H4 (cell line): ENCODE data around the gene LEFTY2. TPM values are rescaled to one million over a fixed set of nuclear protein-coding genes. Genes with fewer than 3 reads are reported as not detected.
"Not testable (repeated sequence)": the region's sequence is repeated elsewhere in the genome, so short reads cannot be mapped to it uniquely, and the experiment has no call there.

ENCODE experiments used
- DNase-seq: peaks from one replicate; pipeline ENCODE4 v3.0.0-alpha.2; 2015; ENCODE audit warnings: low spot score
- total RNA-seq: library from RNA; depleted of rRNA; stranded (reverse); fragments of >200 nt; shearing (Covaris generic); gene quantifications from 2 replicates; pipeline ENCODE4 v1.2.3, GENCODE V29; 2014; rRNA removed

Gene LEFTY2
- total RNA-seq, 1 experiment from 2014 or later = not detected

DNA sequence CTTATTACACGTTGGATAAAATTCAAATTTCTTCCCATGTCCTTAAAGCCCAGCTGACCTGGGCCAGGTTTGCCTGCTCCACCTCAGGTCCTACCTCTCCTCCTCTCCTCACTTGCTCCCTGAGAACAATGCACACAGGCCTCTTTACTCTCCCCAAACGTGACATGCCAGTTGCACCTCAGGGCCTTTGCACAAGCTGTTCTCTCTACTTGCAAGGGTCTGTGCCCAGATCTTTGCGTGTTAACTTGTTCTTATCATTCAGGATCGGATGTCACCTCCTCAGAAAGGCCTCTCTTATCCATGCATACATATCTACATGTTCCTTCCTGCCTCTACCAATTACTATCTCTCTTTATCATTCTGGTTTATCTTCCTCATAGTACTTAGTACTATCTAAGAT, 37.4 kb downstream of the LEFTY2 start:
- no peak for DNase-seq

DNA sequence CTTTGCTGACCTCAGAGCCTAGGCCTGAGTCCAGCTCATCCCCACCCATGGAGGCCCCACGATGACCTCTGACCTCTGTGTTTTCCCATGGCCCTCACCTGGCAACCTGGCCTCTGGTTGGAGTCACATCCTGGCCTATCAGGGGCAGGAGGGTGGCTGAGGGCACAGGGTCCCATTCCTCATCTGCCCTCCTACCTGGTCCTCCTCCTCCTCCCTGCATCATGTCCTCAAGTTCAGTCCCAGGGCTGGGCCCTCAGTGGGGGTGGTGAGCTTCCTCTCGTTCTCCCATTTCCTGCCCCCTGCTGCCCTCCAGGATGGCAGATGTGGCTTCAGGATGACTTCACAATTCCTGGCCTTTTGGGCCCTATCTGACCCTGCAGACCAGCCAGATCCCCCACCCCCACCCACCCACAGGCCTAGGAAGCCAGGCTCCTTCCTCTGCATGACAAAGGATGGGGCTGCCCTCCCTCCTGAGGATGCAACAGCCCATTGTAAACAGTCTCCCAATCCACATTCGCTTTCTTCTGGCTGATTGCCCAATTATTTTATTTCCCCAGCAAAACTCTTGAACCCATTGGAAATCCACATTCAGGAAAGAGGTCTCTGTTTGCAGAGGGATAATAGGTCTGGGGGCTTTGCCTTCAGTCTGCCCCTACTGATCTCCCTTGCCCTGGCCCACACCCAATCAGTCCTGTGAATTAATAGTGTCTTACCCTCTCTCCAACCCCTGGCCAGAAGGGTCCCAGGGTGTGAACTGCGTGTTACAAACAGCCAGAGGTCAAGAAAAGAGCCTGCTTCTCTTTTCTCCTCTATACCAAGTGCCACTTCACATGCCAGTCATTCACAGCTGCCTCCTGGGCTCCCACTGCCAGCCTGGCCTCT, 41.7 kb downstream of the LEFTY2 start:
- no peak for DNase-seq

DNA sequence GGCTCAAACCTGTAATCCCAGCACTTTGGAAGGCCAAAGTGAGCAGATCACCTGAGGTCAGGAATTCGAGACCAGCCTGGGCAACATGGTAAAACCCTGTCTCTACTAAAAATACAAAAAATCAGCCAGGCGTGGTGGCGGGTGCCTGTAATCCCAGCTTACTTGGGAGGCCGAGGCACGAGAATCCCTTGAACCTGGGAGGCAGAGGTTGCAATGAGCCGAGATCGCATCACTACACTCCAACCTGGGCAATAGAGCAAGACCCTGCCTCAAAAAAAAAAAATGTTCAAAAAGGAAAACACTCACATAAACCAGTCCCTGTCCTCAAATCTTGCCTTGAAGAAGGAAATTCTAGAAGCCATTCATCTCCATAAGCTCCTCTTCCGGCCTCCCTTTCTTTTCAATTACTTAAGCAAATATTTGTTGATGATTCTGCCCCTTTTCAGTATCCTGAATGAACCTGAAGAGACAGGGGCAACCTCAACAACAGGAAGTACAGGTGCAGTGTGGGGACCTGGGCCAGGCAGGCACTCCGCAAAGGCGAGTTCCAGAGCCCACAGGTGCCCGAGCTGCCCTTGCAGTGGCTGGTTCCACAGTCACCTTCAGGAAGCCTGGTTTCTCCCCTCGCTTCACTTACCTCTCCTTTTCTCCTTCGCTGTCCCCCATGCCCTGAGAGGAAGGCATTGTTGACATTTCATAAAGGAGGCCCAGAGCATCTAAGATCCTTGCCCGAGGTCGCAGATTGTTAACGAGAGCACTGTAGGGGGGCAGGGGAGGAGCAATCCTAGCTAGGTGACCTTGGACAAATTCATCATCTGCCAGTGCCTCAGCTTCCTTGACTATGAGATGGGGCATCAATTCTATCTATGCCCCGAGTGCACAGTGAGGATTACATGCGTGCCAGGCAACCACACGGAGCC, 43.2 kb downstream of the LEFTY2 start:
- DNase-seq = no peak

DNA sequence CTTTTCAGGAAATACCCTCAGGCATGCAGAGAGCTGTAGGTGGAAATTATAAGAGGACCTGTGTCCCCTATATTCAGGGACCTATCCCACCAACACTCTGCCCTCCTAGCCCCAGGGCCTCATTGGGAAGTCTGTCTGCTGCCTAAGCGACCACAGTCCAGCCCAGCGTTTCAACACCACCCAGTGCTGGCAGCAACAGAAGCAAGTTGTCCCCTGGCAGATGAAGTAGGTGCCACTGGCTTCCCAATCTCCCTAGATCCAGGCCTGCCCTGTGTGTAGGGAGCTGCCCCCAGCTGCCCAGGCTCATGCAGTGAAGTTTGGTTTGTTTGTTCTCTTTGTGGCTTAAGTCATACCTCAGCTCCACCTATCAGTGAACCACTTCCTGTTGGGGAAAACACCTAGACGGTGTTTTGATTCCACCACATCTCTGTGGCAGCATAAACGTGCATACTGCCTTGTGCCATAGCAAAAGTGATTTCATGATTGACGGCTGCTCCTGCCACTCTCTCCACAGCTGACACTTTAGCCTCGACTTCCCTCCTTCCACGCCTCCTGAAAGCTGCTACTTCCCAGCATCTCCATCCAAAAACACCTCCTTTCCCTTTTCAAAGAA, 44.0 kb downstream of the LEFTY2 start:
- peak; percentile 74 for DNase-seq

DNA sequence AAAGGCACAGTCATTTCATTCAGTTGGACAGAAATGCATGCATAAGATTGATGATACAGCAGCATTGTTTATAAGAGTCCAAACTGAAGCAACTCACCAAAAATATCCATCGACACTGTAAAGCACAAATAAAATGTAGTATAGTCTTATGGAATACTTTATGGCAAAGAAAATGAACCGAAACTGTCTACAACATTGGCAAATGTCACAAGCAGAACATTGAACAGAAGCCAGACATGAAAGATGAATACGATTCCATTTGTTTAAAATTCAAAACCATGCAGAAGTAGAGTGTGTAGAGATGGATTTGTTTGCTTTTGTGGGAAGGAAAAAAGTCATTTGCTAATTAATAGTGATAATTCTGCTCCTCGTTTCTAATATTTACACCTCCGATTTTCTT, 44.5 kb downstream of the LEFTY2 start:
- no peak for DNase-seq

DNA sequence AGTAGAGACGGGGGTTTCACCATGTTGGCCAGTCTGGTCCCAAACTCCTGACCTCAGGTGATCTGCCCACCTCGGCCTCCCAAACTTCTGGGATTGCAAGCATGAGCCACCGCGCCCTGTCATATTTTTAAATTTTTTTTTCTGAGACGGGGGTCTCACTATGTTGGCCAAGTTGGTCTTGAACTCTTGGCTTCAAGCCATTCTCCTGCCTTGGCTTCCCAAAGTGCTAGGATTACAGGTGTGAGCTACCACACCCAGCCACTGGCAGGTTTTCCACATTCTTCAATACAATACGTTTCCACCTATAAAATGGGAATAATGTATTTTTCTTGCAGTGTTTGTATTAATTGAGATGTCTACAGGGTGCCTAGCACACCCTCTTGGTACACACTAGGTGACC, 48.7 kb downstream of the LEFTY2 start:
- DNase-seq = no peak

DNA sequence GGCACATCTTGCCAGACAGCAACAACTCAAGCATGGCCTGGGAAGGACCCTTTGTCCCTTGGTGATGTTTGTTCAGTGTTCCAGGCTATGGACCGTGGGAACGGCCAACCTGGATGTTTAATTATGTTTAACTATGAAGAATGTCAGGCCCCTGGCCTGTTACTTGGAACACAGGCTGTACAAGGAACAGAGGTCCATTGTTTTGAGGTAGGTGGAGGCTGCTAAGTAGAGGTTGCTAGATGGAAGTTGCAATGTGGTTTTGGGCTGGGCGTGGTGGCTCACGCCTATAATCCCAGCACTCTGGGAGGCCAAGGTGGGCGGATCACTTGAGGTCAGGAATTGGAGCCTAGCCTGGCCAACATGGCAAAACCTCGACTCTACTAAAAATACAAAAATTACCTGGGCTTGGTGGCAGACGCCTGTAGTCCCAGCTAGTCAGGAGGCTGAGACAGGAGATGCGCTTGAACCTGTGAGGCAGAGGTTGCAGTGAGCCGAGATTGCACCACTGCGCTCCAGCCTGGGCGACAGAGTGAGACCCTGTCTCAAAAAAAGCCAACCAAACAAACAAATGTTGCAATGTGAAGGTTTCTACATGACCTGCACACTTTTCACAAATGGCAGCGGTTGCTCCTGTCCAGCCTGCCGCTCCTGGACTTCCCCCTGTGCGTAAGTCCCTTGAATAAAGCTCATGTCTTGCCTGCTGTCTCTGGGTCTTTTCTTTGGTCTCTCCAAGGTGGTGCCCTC, 49.6 kb downstream of the LEFTY2 start:
- no peak for DNase-seq

DNA sequence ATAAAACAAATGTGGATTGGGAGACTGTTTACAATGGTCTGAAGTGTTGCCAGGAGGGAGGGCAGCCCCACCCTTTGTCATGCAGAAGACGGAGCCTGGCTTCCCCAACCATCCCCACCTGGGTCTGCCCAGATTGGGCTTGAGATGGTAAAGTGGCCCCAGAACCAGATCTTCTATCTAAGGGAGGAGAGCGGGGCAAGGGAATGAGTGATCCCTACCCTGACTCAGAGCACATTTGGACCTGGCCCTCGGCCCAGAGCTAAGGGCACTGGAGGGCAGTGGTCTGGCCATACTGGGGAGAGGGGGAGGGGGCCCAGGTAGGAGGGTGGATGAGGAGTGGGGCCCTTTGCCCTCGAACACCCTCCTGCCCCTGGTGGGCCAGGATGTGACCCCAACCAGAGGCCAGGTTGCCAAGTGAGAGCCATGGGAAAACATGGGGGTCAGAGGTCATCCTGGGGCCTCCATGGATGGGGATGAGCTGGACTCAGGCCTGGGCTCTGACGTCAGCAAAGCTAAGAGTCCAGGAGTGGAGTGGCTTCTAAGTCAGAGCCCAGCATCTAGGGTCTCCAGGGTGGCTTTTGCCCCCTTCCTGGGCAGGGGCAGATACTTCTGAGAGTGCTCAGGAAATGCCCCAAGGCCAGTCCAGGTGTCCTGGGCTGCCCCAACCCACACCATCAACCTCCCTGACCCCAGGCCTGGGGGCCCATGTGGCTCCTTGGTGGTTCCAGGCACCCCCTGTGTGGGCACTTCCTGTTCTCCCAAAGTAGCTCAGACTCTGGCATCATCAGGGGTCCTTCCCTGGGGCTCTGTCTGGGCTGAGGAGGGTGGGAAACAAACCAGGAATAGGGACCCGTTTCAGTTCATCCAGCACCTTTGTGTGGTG, 50.4 kb downstream of the LEFTY2 start:
- DNase-seq = no peak

DNA sequence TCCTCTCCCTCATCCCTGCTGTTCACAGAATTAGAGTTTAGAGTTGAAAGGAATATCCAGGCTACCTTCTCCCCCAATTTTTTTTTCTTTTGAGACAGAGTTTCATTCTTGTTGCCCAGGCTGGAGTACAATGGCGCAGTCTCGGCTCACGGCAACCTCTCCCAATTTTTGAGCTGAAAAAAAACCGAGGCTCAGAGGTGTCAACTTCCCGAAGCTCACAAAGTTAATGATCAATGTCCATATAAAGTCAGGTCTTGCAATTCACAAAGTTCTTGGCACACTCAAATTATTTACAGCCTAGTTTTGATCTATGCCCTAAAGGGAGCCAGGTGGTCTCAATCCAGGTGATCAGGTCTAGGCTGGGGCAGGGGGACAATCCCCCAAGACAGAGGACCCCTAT, 51.3 kb downstream of the LEFTY2 start:
- DNase-seq = no peak

DNA sequence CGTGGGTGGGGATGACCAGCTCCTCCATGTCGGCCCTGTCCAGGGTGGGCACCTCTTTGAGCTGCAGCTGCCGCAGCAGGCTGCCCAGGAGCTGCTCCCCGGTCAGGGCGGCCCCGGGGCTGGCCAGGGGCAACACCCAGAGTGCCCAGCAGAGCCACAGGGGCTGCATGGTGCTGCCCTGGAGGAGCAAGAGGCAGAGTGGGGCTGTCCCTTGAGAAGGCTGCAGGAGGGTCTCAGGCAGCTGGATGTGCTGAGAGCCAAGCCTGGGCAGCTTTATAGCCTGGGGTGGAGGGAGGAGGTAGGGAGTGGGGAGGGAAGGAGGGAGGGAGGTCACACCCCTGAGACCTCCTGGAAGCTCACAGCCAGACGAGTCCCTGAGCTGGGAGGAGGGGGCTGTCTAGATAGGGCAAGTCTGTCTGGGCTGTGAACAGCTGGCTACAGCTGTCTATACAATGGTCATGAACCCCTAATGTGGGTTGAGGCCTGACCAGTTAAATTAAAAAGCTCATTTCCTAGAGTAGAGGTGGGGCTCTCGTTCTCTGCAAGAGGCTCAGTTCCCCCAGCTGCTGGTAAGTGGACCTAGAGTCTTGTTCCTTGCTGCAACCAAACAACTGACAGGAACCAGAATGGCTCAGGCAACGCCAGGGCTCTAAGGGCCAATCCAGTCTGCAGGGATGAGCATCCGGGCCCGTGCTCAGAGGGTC, 52.0 kb downstream of the LEFTY2 start, which contains the start of gene LEFTY1:
Gene LEFTY1 (minus strand): TSS at position 249 of the 704 bp plus-strand sequence. CDS start 80 bp downstream, at position 169.
- no peak for DNase-seq

DNA sequence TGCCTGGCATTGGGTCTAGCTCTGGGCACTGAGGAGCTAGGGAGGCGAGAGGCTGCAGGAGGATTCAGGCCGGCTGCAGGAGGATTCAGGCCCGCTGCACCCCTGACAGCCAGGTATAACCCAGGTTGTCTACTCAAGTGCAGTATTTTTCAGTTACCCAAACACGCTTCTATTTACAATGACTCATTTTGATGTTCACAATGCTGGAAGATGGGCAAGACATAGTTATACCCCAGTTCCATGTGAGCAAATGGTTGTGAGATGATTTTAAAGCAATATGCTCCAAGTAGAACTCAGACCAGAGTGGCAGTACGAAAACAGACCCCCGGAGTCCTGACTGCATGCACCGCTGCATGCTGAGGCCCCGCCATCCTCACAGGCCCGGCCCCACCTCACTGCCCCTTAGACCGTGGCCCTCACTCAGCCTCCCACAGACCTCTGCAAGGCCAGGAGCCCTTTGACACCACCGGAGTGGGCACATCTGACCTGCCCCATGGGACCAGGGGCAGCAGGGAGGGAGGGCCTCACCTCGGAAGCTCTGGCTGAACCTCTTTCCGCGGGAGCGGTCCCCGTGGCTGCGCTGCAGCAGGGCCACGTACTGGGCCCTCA, 52.6 kb downstream of the LEFTY2 start:
- no peak for DNase-seq

DNA sequence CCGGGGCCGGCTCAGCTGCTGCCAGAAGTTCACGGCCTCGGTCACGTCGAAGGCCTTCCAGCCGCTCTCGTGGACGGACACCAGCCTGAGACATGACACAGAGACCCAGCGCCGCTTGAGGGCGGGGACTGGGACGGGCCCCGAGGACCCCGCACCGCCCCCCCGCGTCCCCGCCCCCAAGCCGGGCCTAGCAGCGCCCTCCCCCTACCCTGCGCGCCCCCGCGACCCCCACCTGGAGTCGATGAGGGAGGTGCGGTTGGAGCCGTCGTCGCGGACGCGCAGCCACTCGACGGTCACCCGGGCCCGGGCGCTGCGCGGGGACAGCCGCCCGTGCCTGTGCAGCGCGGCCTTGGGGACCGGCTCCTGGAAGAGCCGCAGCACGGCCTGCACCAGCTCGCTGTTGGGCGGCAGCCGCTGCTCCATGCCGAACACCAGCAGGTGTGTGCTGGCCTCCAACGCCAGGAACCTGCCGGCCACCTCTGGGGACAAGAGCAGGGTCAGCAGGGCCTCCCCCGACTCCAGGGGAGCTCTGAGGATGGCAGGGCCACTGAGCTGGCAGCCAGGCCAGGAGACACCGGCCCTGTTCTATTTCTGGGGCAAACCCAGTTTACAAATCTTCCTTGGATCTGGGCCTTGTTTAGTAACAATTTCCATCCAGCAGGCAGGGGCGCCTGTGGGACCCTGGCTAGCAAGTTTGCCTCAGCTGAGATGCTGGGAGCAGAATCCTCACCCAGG, 53.3 kb downstream of the LEFTY2 start:
- DNase-seq = not testable (repeated sequence)

DNA sequence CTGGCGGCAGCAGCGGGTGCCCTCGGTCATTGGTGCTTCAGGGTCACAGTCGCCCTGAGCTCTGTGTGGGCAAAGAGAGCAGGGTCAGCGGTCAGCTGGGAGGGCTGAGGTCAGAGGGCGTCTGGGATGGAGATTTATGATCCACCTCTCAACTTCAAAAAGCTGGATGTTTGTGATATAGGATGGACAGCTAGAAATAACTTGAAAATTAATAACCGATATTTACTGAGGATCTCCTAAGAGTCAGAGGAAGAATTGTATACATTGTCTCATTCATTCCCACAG, 54.0 kb downstream of the LEFTY2 start:
- no peak for DNase-seq

Other genes with a start within 250 kb of the LEFTY2 start
- 607 and 630 TPM in 2 replicates for gene SRP9, start 163.4 kb downstream of the LEFTY2 start, total RNA-seq
- gene EPHX1, start 131.1 kb downstream of the LEFTY2 start, total RNA-seq = 106 and 153 TPM in 2 replicates
- gene TMEM63A, start 58.8 kb downstream of the LEFTY2 start, total RNA-seq = 4.0 and 6.8 TPM in 2 replicates
- 0.50 TPM in 1 of 2 replicates, not detected in the other for gene LEFTY1, start 52.1 kb downstream of the LEFTY2 start, total RNA-seq
- gene PYCR2, start 17.0 kb downstream of the LEFTY2 start, total RNA-seq = 37.2 and 38.6 TPM in 2 replicates
- gene SDE2, start 58.1 kb upstream of the LEFTY2 start, total RNA-seq = 13.6 and 14.3 TPM in 2 replicates
- 313 and 407 TPM in 2 replicates for gene H3-3A, start 121.5 kb upstream of the LEFTY2 start, total RNA-seq
- 25.7 and 39.4 TPM in 2 replicates for gene ACBD3, start 245.5 kb upstream of the LEFTY2 start, total RNA-seq